SK-N-SH (cell line): Measurements from ENCODE around the gene TIGAR. TPM values are rescaled to one million over a fixed set of nuclear protein-coding genes. Genes with fewer than 3 reads are reported as not detected.

Source experiments
- CTCF ChIA-PET: fragments of 300-600, 350-600 bp; formaldehyde crosslinking; extraction: SDS; loops from one replicate; lab custom pipeline; 2021; lab: Yijun Ruan, JAX
- POLR2A ChIA-PET: fragments of 350-600 bp; sonication (Branson Sonifier 250); formaldehyde crosslinking; extraction: SDS; loops from one replicate; lab custom pipeline; 2020; ENCODE audit warnings: antibody characterized with exemption, inconsistent platforms; lab: Yijun Ruan, JAX
- DNase-seq: peaks from one replicate; pipeline ENCODE4 v3.0.0; 2012
- H2AFZ ChIP-seq: fragments of 200-600 bp; sonication (generic); 2 replicates; pipeline ENCODE4 v1.8.1; 2016; ENCODE audit warnings: antibody characterized with exemption, mild to moderate bottlenecking, low read depth
- H3F3A ChIP-seq: fragments of 200-600 bp; sonication (generic); replicated peaks from 2 replicates; pipeline ENCODE3; 2016; ENCODE audit warnings: antibody characterized with exemption, mild to moderate bottlenecking; ENCODE audit not compliant: insufficient read depth
- H3K27ac ChIP-seq, 2 experiments: fragments of 200-500 bp in 1 of 2; fragments of 200-600 bp in 1 of 2; sonication (Bioruptor generic) in 1 of 2; sonication (generic), shearing (Covaris generic) in 1 of 2; 2 replicates each; pipeline versions ENCODE4 v1.5.1 to v1.6.1; 2014 to 2016; ENCODE audit warnings: low read depth in 2 of 2, inconsistent platforms in 1 of 2, low read length in 1 of 2, mild to moderate bottlenecking in 1 of 2, mixed read lengths in 1 of 2
- H3K27me3 ChIP-seq: fragments of 200-600 bp; sonication (generic), shearing (Covaris generic); 2 replicates; pipeline ENCODE4 v1.6.1; 2016; ENCODE audit warnings: mixed run types; ENCODE audit not compliant: insufficient read depth
- H3K36me3 ChIP-seq, 2 experiments: fragments of 200-500 bp in 1 of 2; fragments of 200-600 bp in 1 of 2; sonication (Bioruptor generic) in 1 of 2; sonication (generic) in 1 of 2; replicated peaks in 1 of 2; 2 replicates each; pipeline versions ENCODE3 to v1.5.1; 2014 to 2016; ENCODE audit warnings: low read length in 1 of 2, mild to moderate bottlenecking in 1 of 2; ENCODE audit not compliant: insufficient read depth in 2 of 2, control insufficient read depth in 1 of 2
- H3K4me1 ChIP-seq, 2 experiments: fragments of 200-500 bp in 1 of 2; fragments of 200-600 bp in 1 of 2; sonication (Bioruptor generic) in 1 of 2; sonication (generic), shearing (Covaris generic) in 1 of 2; 2 replicates each; pipeline versions ENCODE4 v1.5.1 to v1.6.1; 2014 to 2016; ENCODE audit warnings: low read depth in 1 of 2, low read length in 1 of 2, mixed run types in 1 of 2; ENCODE audit not compliant: insufficient read depth in 2 of 2, control insufficient read depth in 1 of 2
- H3K4me2 ChIP-seq: fragments of 200-600 bp; sonication (generic), shearing (Covaris generic); 2 replicates; pipeline ENCODE4 v1.6.1; 2017; ENCODE audit warnings: mixed run types
- H3K4me3 ChIP-seq, 2 experiments: fragments of 200-500 bp in 1 of 2; fragments of 200-600 bp in 1 of 2; sonication (Bioruptor generic) in 1 of 2; sonication (generic), shearing (Covaris generic) in 1 of 2; 2 replicates each; pipeline versions ENCODE4 v1.5.1 to v1.8.1; 2014 to 2016; ENCODE audit warnings: low read depth in 2 of 2, inconsistent platforms in 1 of 2, low read length in 1 of 2, mild to moderate bottlenecking in 1 of 2, mixed read lengths in 1 of 2, moderate library complexity in 1 of 2
- H3K79me2 ChIP-seq: fragments of 200-600 bp; sonication (generic); 2 replicates; pipeline ENCODE4 v1.8.1; 2017; ENCODE audit warnings: mild to moderate bottlenecking; ENCODE audit not compliant: insufficient read depth
- H3K9ac ChIP-seq: fragments of 200-600 bp; sonication (generic); 2 replicates; pipeline ENCODE4 v1.6.1; 2017; ENCODE audit warnings: mixed run types
- H3K9me2 ChIP-seq: fragments of 200-600 bp; sonication (generic); 2 replicates; pipeline ENCODE4 v1.6.1; 2017; ENCODE audit warnings: mixed run types
- H3K9me3 ChIP-seq: fragments of 200-600 bp; sonication (generic); 2 replicates; pipeline ENCODE4 v1.6.1; 2017; ENCODE audit warnings: mixed run types, mild to moderate bottlenecking, moderate library complexity
- H4K20me1 ChIP-seq: fragments of 200-600 bp; sonication (generic); 2 replicates; pipeline ENCODE4 v1.6.1; 2017; ENCODE audit warnings: mild to moderate bottlenecking, mixed run types; ENCODE audit not compliant: insufficient read depth
- EP300 ChIP-seq, 2 experiments: IDR thresholded peaks; 2 replicates each; pipeline versions ENCODE4 v1.4.0 to v1.6.1; 2012; ENCODE audit warnings: borderline replicate concordance in 1 of 2, low read depth in 1 of 2, low read length in 1 of 2
- JUND ChIP-seq: IDR thresholded peaks from 2 replicates; pipeline ENCODE4 v1.4.0; 2012
- NRF1 ChIP-seq: IDR thresholded peaks from 2 replicates; pipeline ENCODE4 v1.6.1; 2012; ENCODE audit warnings: low read depth, mild to moderate bottlenecking, low read length
- TAF1 ChIP-seq: IDR thresholded peaks from 2 replicates; pipeline ENCODE4 v1.6.1; 2012; ENCODE audit warnings: low read depth, mild to moderate bottlenecking, low read length, moderate library complexity, borderline replicate concordance
- TEAD4 ChIP-seq: IDR thresholded peaks from 2 replicates; pipeline ENCODE4 v1.4.0; 2012; ENCODE audit warnings: mild to moderate bottlenecking, borderline replicate concordance; ENCODE audit not compliant: insufficient read depth
- WGBS: methylation state at CpG from one replicate; pipeline ENCODE4 v1.1.6; 2017; ENCODE audit warnings: low lambda C conversion rate; 5-methylcytosine and 5-hydroxymethylcytosine counted together
- polyA plus RNA-seq, 3 experiments: library from polyadenylated mRNA; depleted of rRNA; stranded (reverse); fragments of >200 nt; gene quantifications; 2 replicates each; pipeline ENCODE4 v1.2.3, GENCODE V29; 2012
- TF ChIP-seq, protein P1 (sequence below): fragments of 200-600 bp; sonication (generic); IDR thresholded peaks from 2 replicates; pipeline ENCODE4 v1.6.1; 2017; ENCODE audit warnings: antibody characterized with exemption, mild to moderate bottlenecking, moderate library complexity
- TF ChIP-seq, protein P2 (sequence below): IDR thresholded peaks from 2 replicates; pipeline ENCODE4 v1.4.0; 2012; ENCODE audit warnings: low read depth
- TF ChIP-seq, protein P3 (sequence below): IDR thresholded peaks from 2 replicates; pipeline ENCODE4 v1.6.1; 2012; ENCODE audit warnings: mild to moderate bottlenecking, low read depth, low read length, moderate library complexity
- TF ChIP-seq, protein P4 (sequence below): fragments of 150-350 bp; IDR thresholded peaks from 2 replicates; pipeline ENCODE4 v1.6.1; 2017; ENCODE audit warnings: antibody characterized with exemption, low read length, low read depth, borderline replicate concordance

TIGAR gene
- polyA plus RNA-seq, 1 of the 3 experiments (the other 2 are of a cell fraction): 8.3 TPM

DNA sequence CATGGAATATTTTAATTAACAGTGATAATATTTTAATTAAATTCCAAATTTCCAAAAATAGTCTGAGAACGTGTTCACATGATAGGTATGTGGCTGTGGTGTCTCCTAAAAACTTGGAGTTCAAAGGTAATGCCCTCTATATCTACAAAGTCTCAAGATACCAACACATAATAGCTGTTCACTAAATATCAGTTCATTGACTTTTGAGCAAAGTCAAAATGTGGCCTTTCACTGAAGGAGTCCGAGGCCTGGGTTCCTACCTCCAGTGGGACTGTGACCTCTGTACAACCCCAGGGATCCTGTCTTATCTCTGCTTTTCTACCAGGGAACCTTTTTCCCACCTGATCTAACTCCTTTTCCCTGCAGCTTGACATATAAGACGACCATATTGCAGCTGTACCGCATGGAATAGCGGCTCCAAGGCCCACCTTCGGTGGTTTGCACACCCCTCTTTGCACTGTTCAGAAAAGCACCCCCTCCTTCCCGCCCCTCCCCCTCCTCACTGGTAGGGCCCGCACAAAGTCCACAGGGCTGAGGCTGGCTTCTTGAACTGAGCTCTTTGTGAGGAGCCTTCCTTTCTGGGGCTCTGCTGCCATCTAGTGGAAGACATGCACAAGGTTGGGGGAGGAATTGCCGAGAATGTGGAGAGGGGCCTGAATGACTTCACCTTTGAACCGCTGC, 44.3 kb upstream of the TIGAR start (continued):
- TF ChIP-seq, protein P1, sequence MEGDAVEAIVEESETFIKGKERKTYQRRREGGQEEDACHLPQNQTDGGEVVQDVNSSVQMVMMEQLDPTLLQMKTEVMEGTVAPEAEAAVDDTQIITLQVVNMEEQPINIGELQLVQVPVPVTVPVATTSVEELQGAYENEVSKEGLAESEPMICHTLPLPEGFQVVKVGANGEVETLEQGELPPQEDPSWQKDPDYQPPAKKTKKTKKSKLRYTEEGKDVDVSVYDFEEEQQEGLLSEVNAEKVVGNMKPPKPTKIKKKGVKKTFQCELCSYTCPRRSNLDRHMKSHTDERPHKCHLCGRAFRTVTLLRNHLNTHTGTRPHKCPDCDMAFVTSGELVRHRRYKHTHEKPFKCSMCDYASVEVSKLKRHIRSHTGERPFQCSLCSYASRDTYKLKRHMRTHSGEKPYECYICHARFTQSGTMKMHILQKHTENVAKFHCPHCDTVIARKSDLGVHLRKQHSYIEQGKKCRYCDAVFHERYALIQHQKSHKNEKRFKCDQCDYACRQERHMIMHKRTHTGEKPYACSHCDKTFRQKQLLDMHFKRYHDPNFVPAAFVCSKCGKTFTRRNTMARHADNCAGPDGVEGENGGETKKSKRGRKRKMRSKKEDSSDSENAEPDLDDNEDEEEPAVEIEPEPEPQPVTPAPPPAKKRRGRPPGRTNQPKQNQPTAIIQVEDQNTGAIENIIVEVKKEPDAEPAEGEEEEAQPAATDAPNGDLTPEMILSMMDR: peak; percentile 91
- TF ChIP-seq, protein P2, sequence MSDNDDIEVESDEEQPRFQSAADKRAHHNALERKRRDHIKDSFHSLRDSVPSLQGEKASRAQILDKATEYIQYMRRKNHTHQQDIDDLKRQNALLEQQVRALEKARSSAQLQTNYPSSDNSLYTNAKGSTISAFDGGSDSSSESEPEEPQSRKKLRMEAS: no peak
- TF ChIP-seq TEAD4 (peak; percentile 57; the same call in 1 of the 2 replicates), NRF1 (no peak), TAF1 (no peak), EP300 (IDR thresholded peaks at IDR 0.05; ENCODE audit: borderline replicate concordance in 1 of 2, low read depth in 1 of 2, low read length in 1 of 2) (no peak), JUND (no peak)
- TF ChIP-seq, all 33 proteins: peak for 5

DNA sequence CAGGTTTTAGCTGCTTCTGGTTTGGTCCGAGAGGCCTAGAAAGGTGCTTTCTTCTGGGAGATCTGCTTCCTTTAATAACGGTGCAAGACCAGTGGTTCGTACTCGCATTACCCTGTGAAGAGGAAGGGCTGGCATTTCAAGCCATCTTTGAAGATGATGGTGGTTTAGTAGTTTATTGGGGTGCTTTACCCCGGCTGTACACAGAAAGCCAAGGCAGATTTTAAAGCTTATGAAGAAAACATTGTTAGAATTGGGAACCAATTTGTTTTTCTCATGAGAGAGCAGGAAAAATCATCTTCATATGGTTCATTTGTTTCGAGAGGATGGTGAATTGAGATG, 43.8 kb upstream of the TIGAR start:
- POLR2A ChIA-PET: interaction anchor here (1.3 kb wide), 1 partner anchor 393 kb away, joined by 3 read pairs; no protein-coding TSS in a partner anchor
- peaks cover 0 to 4% of the 10 kb centered on the region in 2 experiments; a peak in 2 of 4 replicates for H3K4me1 ChIP-seq
- no peaks in the 10 kb centered on the region for H4K20me1 ChIP-seq
- no peaks in the 10 kb centered on the region for H3K79me2 ChIP-seq
- no peaks in the 10 kb centered on the region for H3K9me3 ChIP-seq
- no peaks in the 10 kb centered on the region for H3K36me3 ChIP-seq
- peaks cover 94% of the 10 kb centered on the region for H3K27me3 ChIP-seq
- peaks cover 4% of the 10 kb centered on the region for H3F3A ChIP-seq
- no peak overlapping the region for H3K27ac ChIP-seq
- no peak for DNase-seq
- CTCF ChIA-PET: interaction anchor here (0.6 to 6.5 kb wide), 70 partner anchors 9 to 1108 kb away, joined by 3 to 193 read pairs (median 4); partner anchors contain the start of gene PARP11
- no peak overlapping the region for H2AFZ ChIP-seq
- no peaks in the 10 kb centered on the region for H3K9me2 ChIP-seq
- no peak overlapping the region; a peak in 1 of 4 replicates for H3K4me3 ChIP-seq
- no peak overlapping the region for H3K9ac ChIP-seq
- TF ChIP-seq, protein P3, sequence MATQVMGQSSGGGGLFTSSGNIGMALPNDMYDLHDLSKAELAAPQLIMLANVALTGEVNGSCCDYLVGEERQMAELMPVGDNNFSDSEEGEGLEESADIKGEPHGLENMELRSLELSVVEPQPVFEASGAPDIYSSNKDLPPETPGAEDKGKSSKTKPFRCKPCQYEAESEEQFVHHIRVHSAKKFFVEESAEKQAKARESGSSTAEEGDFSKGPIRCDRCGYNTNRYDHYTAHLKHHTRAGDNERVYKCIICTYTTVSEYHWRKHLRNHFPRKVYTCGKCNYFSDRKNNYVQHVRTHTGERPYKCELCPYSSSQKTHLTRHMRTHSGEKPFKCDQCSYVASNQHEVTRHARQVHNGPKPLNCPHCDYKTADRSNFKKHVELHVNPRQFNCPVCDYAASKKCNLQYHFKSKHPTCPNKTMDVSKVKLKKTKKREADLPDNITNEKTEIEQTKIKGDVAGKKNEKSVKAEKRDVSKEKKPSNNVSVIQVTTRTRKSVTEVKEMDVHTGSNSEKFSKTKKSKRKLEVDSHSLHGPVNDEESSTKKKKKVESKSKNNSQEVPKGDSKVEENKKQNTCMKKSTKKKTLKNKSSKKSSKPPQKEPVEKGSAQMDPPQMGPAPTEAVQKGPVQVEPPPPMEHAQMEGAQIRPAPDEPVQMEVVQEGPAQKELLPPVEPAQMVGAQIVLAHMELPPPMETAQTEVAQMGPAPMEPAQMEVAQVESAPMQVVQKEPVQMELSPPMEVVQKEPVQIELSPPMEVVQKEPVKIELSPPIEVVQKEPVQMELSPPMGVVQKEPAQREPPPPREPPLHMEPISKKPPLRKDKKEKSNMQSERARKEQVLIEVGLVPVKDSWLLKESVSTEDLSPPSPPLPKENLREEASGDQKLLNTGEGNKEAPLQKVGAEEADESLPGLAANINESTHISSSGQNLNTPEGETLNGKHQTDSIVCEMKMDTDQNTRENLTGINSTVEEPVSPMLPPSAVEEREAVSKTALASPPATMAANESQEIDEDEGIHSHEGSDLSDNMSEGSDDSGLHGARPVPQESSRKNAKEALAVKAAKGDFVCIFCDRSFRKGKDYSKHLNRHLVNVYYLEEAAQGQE: 0 out of 2 replicates have a peak, but pooled peaks have one; percentile 7
- TF ChIP-seq, protein P1: no peak
- TF ChIP-seq, protein P4, sequence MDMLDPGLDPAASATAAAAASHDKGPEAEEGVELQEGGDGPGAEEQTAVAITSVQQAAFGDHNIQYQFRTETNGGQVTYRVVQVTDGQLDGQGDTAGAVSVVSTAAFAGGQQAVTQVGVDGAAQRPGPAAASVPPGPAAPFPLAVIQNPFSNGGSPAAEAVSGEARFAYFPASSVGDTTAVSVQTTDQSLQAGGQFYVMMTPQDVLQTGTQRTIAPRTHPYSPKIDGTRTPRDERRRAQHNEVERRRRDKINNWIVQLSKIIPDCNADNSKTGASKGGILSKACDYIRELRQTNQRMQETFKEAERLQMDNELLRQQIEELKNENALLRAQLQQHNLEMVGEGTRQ: no peak
- WGBS: 16% methylated on average over 6 of the region's 6 CpGs
- H3K4me2 ChIP-seq: no peak overlapping the region
